GM12872 (cell line): ENCODE results near the gene RFX2.

Experiments used
- CTCF ChIP-seq: IDR thresholded peaks from 3 replicates; pipeline ENCODE4 v1.5.1; 2011; ENCODE audit warnings: low read depth, mild to moderate bottlenecking, low read length, moderate library complexity; ENCODE audit not compliant: insufficient read depth

Gene RFX2

GRCh38 chr19:6086068-6086788 is 24.1 kb downstream of the RFX2 start:
- no peak for TF ChIP-seq CTCF

DNA sequence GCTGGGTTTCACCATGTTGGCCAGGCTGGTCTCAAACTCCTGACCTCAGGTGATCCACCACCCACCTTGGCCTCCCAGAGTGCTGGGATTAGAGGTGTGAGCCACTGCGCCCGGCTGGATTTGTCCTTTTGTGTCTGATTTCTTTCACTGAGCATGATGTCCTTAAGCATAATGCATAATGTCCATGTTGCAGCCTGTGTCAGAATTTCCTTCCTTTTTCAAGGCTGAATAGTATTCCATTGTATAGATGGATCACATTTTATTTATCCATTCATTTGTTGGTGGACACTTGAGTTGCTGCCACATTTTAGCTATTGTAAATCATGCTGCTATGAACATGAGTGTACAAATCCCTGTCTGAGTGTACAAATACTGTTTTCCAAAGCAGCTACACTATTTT is 25.5 kb downstream of the RFX2 start:
- TF ChIP-seq CTCF: no peak

DNA sequence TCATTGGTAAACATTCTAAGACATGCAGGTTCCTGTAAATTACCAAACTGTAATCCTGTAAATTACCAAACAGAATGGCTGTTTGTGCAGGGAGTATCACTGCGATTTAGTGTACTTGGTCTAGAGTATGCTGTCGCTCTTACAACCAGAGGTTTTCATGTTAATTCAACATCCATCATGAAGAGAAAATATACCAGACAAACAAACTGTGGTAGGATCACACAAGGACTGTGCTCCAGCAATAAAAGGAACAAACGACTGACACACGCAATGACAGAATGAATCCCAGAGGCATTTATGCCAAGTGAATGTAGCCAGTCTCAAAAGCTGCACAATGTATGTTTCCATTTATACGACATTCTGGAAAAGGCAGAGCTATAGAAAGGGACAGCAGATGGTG is 31.2 kb downstream of the RFX2 start:
- TF ChIP-seq CTCF: no peak

- TF ChIP-seq CTCF: no peak
Measured at GRCh38 chr19:6078068-6078467, 32.2 kb downstream of the RFX2 start.

GRCh38 chr19:6076675-6077463 is 33.4 kb downstream of the RFX2 start:
- no peak for TF ChIP-seq CTCF

DNA sequence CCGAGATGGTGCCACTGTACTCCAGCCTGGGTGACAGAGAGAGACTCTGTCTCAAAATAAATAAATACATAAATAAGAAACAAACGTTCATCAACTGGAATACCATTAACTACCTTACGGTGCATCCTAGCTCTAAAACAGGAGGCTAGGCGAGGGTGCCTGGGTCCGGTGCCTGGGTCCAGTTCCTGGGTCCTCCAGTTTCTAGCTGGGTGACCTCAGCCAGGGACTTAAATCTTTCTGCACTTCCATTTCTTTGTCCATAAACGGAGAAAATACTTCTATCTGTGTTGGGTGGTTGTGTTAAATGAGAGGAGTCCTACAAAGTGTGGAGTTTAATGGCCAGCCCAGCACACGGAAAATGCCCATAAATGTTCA is 34.0 kb downstream of the RFX2 start:
- no peak for TF ChIP-seq CTCF

DNA sequence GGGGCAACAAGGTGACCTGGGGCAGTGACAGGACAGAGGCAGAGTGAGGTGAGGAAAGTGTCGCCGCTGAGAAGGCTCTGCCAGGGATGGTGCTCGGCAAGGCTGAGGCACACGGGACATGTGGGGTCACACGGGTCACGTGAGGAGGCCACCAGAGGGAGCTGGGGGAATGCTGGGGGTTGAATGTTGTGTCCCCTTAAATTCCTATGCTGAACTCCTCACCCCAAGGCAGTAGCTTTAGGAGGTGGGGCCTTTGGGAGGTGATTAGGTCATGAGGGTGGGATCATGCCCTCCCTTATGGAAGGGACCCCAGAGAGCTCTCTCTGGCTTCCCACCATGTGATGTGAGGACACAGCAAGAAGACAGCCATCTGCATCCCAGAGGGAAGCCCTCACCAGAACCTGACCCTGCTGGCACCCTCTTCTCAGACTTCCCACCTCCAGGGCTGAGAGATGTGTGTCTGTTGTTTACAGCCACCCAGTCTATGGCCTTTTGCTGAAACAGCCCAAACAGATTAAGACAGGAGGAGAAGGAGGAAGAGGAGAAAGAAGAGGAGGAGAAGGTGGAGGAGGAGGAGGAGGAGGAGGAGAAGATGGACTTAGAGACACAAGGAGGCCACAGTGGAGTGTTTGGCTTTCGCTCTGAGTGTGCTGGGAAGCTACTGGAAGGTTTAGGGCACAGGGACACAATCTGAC is 35.4 kb downstream of the RFX2 start:
- no peak for TF ChIP-seq CTCF
